NCI-H1048 (cell line): Measurements from ENCODE around the gene MEGF6.

Source experiments
- DNase-seq: peaks from one replicate; lab custom pipeline; 2025; lab: John Stamatoyannopoulos, UW

The MEGF6 gene

DNA sequence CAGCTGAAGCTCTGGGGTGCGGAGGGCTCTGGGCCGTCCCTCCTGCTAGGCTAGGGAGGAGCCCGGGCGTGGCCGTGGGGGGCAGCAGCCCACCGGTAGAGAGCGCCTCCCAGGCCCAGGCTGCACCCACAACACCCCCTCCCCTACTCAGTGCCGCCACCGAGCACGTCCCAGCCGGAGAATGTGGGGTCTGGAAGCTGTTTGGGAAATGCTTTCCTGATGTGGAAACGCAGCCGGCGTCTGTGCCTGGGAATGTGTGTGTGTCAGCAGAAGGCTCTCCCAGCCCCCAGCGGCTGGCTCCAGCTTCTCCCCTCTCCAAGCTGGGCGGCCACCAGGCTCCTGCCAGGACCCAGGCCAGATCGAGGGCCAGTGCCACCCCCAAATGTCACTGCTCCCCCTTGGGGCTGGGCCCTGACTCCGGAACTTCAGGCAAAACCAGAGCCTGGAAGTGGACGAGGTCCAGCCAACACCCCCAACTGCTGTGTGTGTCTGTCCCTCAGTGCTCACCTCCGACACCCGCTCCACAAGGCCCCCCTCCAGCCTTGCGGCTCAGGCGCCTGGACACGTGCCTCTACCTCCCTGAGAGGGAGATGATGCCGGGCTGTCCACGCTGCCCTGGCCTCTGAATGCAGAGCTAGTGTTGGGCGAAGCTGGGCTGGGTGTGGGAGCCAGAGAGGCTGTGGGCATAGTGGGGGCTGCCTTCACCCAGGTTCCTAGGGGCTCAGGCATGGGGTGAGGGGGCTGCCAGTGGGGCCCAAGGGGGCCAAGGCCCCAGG lies 74.7 kb downstream of the MEGF6 start:
- no peak for DNase-seq

DNA sequence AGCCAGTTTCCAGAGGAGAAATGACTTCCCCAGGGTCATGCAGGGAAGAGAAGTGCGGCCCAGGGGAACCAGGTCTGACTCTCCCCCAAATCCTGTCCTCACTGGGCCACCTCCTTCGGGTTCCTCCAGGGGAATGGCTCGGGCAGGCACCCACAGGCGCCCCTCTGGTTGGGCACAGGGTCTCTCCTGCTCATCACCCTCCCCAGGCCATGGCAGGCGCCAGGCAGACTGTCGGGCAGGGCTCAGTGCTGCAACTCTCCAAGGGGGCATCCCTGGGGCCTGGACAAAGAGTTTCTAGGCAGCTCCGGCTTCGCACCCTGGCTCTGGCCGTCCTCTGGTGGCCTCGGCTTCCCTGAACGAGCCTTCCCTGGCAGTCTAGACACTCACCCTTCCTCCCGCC lies 75.6 kb downstream of the MEGF6 start:
- DNase-seq, result no peak

DNA sequence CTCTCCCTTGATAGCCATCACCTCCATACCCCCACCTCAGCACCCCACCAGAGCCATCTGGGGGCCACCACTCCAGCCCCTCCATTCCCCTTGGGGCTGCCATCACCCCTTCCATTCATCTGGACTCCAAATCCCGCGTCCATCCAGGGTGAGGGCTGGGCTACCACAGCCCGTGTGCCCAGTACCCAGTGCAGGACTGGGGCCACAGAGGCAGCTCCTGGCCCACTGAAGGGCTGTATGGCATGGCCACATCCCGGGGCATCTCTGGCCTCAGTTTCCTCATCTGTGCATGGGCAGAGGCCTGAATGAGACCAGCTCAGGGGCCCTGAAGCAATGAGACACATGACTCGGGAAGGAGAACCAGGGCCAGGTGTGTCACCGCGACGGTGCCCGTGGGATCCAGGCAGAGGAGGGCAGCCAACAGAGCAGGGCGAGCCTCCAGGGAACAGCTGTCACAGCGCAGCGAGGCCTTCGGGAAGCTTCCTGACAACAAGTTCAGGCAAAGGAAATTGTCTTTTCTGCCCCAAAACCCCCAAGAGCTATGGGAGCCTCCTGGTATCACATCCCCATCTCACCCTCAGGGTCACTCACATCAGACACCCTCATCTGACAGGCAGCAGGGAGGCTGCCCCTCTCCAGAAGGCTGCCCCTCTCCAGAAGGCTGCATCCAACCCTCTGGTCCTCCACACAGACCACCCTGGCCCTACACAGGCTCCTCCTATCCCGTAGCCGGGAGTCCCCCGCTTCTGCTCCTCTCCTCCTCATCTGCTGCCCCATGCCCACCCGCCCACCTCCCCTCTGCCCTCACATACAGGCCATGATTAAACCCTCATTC lies 76.3 kb downstream of the MEGF6 start:
- no peak for DNase-seq

DNA sequence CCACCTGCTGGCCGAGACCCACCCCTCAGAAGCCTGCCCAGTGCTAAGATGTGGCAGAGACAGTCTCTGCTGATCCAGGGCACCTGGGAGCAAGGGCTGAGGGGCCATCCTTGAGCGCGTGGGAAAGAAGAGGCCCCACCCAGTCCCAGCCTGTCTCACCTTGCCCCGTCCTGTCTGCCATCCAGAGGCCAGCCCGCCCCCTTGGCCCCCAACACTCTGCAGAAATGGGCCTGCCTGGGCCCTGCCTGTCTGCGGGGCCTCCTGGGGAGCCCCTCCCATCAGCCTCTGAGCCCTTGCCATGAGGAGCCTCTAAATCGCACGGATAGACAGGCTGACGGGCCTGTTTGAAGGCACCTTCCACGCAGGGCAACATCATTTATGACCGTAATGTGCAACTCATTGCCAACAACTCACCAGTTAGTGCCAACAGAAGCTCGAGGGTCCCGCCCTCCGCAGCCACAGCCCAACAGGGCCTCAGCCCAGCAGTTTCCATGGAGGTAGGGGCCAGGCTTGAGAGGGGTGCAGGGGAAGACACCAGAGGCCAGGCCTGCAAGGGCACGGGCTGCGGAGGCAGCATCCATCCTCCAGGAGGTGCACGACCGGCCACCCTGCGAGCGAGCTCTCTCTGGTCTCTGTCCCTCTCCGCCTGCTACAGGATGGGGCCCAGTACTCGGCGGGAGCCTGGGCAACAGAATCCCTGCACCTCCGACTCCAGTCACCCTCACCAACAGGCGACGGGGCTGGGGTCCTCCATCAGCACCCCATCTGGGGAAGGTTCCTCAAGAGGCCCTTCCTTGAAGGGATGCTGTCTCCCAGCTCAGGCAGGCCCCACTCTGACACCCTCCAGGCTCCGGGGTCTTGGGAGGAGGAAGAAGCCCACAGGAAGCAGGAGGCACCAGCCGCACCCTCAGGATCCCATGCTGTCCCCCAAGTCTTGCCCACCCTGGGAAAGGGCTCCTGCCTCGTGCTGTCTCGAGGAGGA lies 78.0 kb downstream of the MEGF6 start:
- DNase-seq, result no peak

DNA sequence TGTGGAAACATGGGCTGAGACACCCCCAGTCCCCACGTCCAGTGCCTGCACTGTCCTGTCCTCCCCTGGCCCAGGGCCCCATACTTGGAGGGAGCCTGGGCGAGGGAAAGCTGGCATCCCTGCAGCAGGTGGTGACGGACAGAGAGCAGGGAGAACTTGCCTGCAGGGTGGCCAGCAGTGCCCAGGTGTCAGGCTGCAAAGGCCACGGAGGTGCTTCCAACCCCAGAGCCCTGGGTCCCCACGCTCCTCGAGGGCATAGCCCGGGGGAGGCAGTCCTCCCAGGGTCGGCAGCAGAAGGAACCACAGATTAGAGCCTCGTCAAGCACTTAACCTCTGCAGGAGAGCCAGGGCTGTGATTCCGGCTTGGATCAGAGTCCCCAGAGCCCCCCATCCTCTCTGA lies 79.4 kb downstream of the MEGF6 start:
- DNase-seq, result no peak

DNA sequence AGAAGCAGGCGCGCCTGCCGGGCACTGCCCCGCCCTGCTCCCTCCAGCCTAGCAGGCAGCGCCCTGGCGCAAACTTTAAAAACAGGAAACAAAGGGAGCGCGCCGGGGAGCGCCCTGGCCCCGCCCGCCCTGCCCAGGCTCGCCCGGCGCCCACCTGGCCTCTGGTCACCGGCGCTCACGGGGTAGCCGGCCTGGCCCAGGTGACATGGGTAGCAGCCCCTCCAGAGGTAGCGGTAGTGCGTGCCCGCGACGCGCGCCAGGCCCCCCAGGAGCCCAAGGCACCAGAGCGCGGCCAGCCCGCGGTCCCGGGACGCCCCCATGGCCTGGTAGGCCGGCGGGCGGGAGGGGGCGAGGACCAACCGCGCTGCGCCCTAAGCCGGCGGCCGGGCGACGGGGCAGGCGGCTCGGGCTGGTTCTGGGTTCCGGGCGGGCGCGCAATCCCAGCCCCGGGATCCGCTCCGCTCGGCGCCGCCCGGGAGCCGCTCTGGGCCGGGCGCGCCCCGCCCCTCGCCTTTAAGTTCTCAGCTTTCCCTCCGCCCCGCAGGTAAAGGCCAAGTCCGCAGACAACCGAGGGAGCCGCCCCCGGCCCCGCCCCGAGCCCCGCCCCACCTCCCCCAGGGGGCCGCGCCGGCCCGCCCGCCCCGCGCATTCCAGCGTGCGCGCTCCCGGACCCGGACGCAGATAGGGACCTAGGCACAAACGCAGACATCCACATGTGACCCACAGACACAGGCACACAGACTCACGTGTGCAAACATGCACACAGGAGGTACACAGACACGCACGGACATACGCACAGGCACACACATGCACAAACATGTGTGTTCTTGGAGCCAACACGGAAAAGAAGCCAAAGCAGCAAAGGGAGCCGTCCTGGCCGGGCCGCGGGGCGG lies 80.1 kb downstream of the MEGF6 start:
- DNase-seq, result peak; percentile 80

DNA sequence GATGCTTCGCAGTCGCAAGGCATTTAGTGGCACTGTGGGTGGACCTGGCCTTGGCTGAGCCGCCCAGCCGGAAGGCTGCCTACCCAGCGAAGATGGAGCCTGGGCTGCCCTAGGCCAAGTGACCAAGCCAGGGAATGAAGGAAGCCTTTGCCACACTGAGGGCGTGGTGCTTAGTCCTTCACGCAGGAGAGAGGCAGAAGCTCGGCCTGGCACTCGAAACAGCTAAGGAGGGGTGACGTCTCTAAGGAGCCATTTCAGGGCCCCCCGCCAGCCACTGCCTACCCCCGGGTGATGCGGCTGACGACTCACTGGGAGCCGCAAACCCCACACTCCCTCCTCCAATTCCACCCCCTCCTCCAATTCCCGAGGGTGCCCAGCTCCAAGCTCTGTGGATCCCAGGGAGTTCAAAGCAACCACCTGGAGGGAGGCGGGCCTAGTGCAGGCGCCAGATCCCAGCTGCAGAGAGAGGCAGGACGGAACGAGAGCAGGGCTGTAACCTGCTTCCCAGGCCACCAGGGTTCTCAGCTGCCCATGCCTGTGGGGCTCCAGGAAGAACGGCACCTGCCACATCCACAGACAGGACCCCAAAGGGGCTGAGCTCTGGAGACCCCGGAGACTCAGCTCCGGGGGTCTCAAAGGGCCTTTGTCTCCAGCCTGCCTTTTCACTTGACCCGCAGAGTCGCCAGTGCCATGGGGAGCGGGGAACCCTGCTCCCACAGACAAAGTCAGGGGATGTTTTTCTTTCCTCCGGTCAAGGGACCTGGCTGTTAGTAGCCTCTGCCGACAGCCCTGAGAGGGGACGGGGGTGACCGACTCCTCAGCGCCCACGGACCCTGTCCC lies 81.0 kb downstream of the MEGF6 start:
- no peak for DNase-seq

DNA sequence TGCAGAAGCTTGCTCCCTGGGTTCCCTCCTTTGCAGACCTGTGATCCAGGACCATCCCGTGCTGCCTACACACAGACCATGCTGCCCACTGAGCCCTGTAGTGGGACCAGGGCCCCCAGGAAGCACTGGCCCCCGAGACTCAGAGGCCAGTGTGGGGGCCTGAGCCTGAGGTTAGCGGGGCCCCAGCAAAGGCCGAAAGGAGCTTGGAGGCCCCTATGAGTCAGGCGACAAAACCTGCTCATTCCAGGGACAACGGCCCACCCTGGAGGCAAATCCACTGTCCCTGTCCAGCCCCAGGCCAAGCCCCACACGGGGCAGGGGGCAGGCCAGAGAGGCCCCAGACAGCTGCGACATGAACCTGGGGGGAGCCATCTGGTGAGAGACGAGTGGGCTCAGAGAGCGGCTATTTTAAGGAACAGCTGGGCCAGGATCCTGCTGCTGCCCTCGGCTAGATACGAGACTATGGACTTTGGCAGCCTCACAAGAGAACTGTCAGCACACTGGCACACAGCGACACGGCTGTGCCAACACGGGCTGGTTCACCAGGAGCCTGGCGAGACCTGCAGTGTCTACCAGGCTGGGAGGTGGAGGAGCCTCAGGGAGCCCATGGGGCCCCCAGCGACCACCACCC lies 82.1 kb downstream of the MEGF6 start:
- DNase-seq, result no peak

DNA sequence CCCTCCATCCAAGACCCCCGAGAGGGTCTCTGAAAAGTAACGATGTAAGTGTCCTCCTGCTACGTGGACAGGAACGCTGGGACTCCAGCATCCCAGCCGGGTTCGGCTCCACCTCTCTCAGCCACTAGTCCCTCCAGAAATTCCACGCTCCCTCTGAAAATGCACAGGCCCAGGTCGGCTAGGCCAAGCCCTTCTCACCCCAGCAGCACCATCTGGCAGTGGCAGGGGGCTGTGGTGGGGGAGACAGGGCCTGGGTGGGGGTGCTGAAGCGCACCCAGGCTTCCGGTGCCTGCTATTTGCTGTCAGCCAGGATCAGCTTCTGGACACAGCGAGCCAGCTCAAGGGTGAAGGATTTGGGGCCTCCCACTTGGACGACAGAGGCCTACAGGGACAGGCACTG lies 83.5 kb downstream of the MEGF6 start:
- DNase-seq, result no peak

DNA sequence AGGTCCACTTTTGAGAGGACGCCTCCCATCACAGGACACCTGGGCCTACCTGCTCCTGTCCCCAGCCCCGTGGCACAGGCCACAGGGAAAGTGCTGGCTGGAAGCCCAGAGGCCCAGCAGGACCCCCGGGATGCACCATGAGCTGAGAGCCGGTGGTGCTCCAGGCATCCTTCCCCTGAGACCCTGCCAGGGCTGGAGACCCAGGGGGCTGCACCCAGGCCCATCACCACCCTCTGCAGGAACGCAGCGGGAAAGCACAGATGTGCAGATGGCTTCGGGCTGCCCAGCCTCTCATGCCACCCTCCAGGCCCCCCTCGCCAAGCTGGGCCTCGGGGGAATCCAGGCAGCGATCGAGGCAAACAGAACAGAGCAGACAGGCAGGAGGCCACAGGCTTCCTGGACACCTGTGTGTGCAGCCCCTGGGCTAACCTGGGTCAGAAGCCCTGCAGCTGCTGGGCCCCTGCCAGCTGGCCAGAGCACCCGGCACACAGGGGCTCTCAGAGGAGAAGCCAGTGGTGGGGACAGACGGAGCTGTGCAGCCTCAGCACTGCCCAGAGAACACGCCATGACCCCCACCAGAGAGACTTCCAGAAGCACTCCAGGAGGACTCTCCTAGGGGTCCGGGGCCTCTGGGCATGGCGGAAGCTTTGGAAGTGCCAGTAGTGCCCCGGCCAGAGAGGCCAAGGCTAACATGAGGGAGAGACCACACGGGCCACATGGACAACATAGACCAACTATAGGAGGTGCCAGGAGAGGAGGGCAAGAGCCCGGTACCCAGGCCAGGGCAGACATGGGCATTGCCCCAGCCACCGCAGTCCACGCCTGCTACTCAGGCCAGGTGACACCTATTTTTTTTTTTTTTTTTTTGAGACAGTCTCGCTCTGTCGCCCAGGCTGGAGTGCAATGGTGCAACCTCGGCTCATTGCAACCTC lies 85.5 kb downstream of the MEGF6 start:
- no peak for DNase-seq

DNA sequence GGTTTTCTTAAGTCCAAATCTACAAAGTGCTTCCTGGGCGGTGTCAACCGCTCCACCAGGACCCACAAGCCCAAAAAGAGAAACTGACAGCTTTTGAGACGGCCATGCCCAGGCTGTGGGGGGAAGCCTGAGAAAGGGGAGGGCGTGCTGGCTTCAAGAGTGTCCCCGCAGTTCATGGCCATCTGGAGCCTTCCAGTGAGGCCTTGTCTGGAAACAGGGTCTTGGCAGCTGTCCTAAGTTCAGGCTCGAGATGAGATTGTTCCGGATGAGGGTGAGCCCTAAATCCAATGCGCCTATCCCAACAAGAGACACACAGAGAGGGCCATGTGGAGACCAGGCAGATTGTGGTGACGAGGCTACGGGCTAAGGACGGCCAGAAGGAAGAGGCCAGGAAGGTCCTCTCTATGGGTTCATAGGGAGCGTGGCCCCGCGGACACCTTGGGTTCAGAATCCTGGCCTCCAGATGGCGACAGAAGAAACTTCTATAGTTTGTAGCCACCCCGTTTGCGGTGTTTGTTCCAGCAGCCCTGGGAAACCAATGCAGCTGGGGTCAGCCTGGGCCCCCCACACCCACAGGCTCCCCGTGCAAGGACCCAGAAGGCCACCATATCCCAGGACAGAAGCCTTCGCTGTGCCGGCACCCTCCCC lies 86.6 kb downstream of the MEGF6 start:
- no peak for DNase-seq

DNA sequence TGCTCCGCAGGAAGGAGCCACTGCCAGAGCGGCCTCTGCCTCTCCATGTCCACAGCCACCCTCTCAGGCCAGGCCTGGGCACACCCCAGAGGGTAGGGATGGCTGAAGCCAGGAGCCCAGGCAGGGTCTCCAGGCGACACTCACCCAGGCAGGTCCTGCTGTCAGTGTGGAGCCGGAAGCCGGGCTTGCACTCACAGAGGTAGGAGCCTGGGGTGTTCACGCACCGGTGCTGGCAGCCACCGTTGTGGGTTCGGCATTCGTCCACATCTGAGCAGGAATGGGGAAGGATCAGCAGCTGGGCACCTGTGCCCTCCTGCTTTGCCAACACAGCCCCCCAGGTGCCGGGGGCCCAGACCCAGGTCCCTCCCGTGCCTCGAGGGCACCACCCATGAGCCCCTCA lies 87.3 kb downstream of the MEGF6 start:
- DNase-seq, result no peak

DNA sequence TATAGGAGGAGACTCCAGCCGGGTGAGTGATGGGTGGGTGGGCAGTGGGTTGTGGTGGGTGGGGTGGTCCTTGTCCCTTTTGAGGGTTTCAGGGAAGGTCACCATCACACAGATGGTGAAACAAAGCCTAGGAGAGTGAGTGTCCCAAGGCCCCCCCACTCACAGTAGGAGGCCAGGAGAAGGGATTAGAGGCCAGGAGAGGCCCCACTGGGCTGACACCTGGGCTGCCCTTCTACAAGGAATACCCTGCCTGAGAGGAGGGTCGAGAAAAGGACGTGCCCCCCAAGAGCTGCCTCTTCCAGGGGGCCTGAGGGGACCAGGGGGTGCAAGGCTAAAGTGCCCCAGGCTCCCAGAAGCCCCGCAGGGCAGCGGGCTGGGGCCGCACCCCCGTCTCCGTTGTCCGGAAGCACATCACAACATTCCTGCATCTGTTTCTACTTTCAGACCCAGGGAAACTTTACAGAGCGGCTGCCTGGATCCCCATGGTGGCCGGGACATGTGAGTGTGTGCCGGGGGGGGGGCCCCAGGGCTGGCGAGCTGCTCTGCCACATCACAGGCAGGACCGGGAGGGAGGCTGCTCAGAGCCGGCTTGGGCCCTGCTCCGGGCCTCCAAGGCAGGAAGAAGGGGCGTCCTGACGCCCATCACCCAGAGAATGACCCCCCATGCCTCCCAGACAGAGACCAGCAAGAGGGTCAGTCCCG lies 88.6 kb downstream of the MEGF6 start:
- no peak for DNase-seq

DNA sequence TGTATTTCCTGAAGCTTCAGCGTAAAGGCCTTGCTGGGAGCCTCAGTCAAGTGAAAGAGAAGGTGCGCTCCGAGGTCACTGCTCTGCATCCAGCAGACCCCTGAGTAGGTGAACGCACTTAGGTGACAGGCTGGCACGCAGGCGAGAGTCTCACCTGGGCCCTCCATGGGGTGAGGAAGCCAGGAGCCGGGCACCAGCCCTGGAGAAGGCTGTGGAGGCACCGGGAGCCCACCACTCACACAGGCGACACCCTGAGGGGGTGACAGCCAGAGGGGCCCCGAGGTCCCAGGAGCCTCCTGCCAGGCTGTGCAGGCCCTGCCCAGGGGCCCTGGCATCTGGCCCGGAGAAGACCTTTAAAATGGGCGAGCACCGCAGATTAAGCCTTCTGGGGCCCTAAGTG lies 89.2 kb downstream of the MEGF6 start:
- DNase-seq, result no peak

DNA sequence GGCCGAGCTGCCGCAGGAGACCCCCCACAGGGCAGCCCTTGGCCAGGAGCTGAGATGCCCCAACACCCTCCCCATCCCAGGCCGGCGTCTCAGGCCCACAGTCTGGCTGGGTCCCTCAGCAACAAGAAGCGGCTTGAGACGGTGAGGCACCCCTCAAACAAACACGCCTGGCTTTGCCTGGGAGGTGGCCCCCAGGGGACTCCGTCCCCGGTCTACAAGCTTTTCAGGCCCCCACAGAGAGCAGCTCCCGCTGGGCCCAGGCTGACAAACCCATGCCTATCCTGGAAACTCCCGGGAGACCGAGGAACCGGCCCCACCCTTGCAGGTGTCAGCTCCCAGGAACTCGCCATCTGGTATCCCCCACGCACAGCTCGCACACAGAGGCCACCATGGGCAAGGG lies 89.9 kb downstream of the MEGF6 start:
- DNase-seq, result no peak

DNA sequence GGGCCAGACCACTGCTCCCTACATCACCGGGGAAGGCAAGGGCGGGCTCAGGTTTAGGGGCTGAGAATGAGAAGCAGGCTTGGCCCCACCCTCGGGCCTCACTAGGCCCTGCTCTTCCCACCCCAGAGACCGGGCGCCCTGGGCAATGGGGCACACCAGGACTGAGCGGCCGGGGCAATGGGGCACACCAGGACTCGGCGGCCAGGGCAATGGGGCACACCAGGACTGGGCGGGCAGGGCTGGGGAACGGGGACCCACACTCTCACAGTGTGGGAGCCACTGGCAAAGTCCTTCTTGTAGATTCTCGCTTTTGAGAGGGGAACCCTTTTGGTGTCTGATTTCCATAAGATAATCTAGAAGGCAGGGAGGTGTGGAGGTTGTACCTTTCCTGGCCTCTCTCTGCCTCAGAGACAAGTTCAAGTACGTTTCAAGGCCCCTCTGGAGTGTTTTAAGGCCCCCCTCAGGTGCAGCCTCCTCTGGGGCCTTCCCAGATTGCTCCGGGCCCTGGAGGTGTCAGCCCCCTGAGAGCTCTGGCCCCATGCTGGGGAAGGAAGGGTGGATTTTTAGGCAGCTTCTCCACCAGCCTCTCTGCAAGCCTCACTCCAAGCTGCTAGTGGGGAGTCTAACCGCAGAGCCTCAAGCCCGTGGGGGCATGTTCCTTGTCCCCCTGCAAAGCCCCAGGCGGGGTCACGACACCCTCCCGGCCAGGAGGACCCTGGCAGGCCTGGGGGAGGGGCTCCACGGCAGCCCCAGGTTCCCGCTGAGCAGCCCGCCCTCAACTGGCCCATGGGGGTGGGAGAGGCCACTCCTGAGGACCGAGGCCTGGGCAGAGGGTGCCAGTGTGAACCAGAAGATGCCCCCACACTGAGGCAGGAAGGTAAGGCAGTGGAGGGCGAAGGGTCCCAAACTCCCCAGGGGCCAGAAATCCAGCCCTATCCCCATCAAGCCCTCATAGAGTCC lies 90.6 kb downstream of the MEGF6 start:
- no peak for DNase-seq
